HepG2 (cell line): Measurements from ENCODE around the gene NEDD4L. TPM values are rescaled to one million over a fixed set of nuclear protein-coding genes. Genes with fewer than 3 reads are reported as not detected.

ENCODE experiments used
- ATAC-seq: fragments of 200-7000 bp; cut with Tn5 transposase; 3 replicates; pipeline ENCODE4 v1.9.1; 2020; ENCODE audit warnings: mild to moderate bottlenecking, moderate library complexity
- BruUV-seq: library from RNA; stranded (reverse); fragments of 400-500 nt; replicated peaks from 2 replicates; lab custom pipeline; 2021; lab: Mats Ljungman, UMichigan
- CTCF ChIA-PET: fragments of 300-600 bp; formaldehyde crosslinking; extraction: SDS; loops from one replicate; lab custom pipeline; 2021; ENCODE audit warnings: low total read pairs, inconsistent platforms, low intra/inter-chr PET ratio; lab: Yijun Ruan, JAX
- POLR2A ChIA-PET: fragments of 350-600 bp; sonication (Branson Sonifier 250); formaldehyde crosslinking; loops from one replicate; lab custom pipeline; 2020; ENCODE audit warnings: antibody characterized with exemption, inconsistent platforms; lab: Yijun Ruan, JAX
- DNase-seq: peaks from one replicate; pipeline ENCODE4 v3.0.0-alpha.2; 2015; ENCODE audit warnings: low spot score
- FAIRE-seq: peaks from 3 replicates; lab custom pipeline; 2011; peaks lifted over from hg19 to GRCh38; lab: Jason Lieb, UNC
- H2AFZ ChIP-seq: one replicate; pipeline ENCODE4 v1.6.1; 2011; ENCODE audit warnings: low read length, inconsistent platforms
- H3K27ac ChIP-seq: fragments of 300-600 bp; 3 replicates; pipeline ENCODE4 v1.8.0; 2011; ENCODE audit warnings: mixed run types, mild to moderate bottlenecking, mixed read lengths, low read length, inconsistent platforms; ENCODE audit not compliant: insufficient read depth; ENCODE audit errors: extremely low read length
- H3K27me3 ChIP-seq, 2 experiments: fragments of 200-600 bp in 1 of 2; 2 replicates in 1 of 2; 3 replicates in 1 of 2; pipeline versions ENCODE4 v1.6.0 to v1.8.0; 2011; ENCODE audit warnings: low read length in 2 of 2, mild to moderate bottlenecking in 2 of 2, moderate library complexity in 2 of 2, inconsistent platforms in 1 of 2; ENCODE audit not compliant: insufficient read depth in 2 of 2, control insufficient read depth in 1 of 2
- H3K36me3 ChIP-seq, 2 experiments: fragments of 200-600 bp in 1 of 2; replicated peaks in 1 of 2; 2 replicates in 1 of 2; 3 replicates in 1 of 2; pipeline versions ENCODE4 v1.5.1 to v1.8.0; 2011; ENCODE audit warnings: low read length in 2 of 2, inconsistent platforms in 1 of 2; ENCODE audit not compliant: insufficient read depth in 2 of 2, control insufficient read depth in 1 of 2
- H3K4me1 ChIP-seq: 2 replicates; pipeline ENCODE4 v1.5.1; 2012; ENCODE audit warnings: low read length, inconsistent platforms; ENCODE audit not compliant: insufficient read depth
- H3K4me2 ChIP-seq: 2 replicates; pipeline ENCODE4 v1.6.0; 2011; ENCODE audit warnings: low read depth, low read length, inconsistent platforms
- H3K4me3 ChIP-seq, 3 experiments: fragments of 200-600 bp in 1 of 3; sonication (generic), shearing (Covaris generic) in 1 of 3; replicated peaks in 1 of 3; 2 replicates each; pipeline ENCODE4 v1.5.1; 2011 to 2016; ENCODE audit warnings: low read length in 3 of 3, inconsistent platforms in 2 of 3, low read depth in 2 of 3, mild to moderate bottlenecking in 2 of 3, control low read depth in 1 of 3, mixed read lengths in 1 of 3; ENCODE audit not compliant: insufficient read depth in 1 of 3
- H3K79me2 ChIP-seq: one replicate; pipeline ENCODE4 v1.6.1; 2011; ENCODE audit warnings: low read length, inconsistent platforms; ENCODE audit not compliant: insufficient read depth
- H3K9ac ChIP-seq: 2 replicates; pipeline ENCODE4 v1.6.0; 2011; ENCODE audit warnings: mild to moderate bottlenecking, low read depth, low read length, inconsistent platforms; ENCODE audit not compliant: insufficient read depth
- H3K9me3 ChIP-seq: 2 replicates; pipeline ENCODE4 v1.5.1; 2012; ENCODE audit warnings: mild to moderate bottlenecking, low read length
- H4K20me1 ChIP-seq: 2 replicates; pipeline ENCODE4 v1.6.0; 2011; ENCODE audit warnings: inconsistent platforms, mild to moderate bottlenecking, low read length, moderate library complexity; ENCODE audit not compliant: insufficient read depth
- AHDC1 ChIP-seq: sonication (generic); formaldehyde crosslinking; IDR thresholded peaks from 2 replicates; pipeline ENCODE4 v1.5.1; 2020; ENCODE audit warnings: mild to moderate bottlenecking, missing genetic modification reagents, borderline replicate concordance
- ATF7 ChIP-seq, 2 experiments: fragments of 450-650 bp in 1 of 2; sonication (generic) in 1 of 2; formaldehyde crosslinking in 1 of 2; IDR thresholded peaks; 2 replicates each; pipeline versions ENCODE4 v1.4.0 to v1.6.1; 2016 to 2020; ENCODE audit warnings: antibody characterized with exemption in 1 of 2, mild to moderate bottlenecking in 1 of 2, missing genetic modification reagents in 1 of 2
- CHD4 ChIP-seq: fragments of 200-600 bp; sonication (generic); IDR thresholded peaks from 2 replicates; pipeline ENCODE4 v1.7.0; 2017; ENCODE audit warnings: mild to moderate bottlenecking, low read length, borderline replicate concordance
- MXD1 ChIP-seq: sonication (generic); formaldehyde crosslinking; IDR thresholded peaks from 2 replicates; pipeline ENCODE4 v1.4.0; 2020; ENCODE audit warnings: mild to moderate bottlenecking, missing genetic modification reagents
- RFX3 ChIP-seq: IDR thresholded peaks from 2 replicates; pipeline ENCODE4 v1.6.1; 2016; ENCODE audit warnings: missing biosample characterization, missing genetic modification reagents
- TFAP4 ChIP-seq: sonication (generic); IDR thresholded peaks from 2 replicates; pipeline ENCODE4 v1.6.1; 2016; ENCODE audit warnings: low read depth, borderline replicate concordance
- ZNF768 ChIP-seq: sonication (generic); formaldehyde crosslinking; IDR thresholded peaks from 2 replicates; pipeline ENCODE4 v1.4.0; 2020; ENCODE audit warnings: missing genetic modification reagents
- WGBS: methylation state at CpG from one replicate; pipeline ENCODE4 v1.1.6; 2017; ENCODE audit warnings: low lambda C conversion rate; 5-methylcytosine and 5-hydroxymethylcytosine counted together
- in situ Hi-C: cut with HindIII; loops from 2 replicates; pipeline ENCODE4 v1.10.0; 2017; ENCODE audit warnings: low pct_unique_long_range_greater_than_20kb; ENCODE audit not compliant: extremely low pct_ligation_motif_present
- intact Hi-C: fragments of 100-400 bp; cut with micrococcal nuclease; formaldehyde crosslinking; loops from one replicate; pipeline ENCODE4 v1.10.0; 2022; ENCODE audit not compliant: unreplicated experiment
- polyA plus RNA-seq, 8 experiments: library from polyadenylated mRNA; depleted of rRNA in 3 of 8; stranded (reverse) in 7 of 8; unstranded in 1 of 8; fragments of >200 nt; fragmentation: Illumina TruSeq in 4 of 8; extraction: Trizol in 4 of 8; gene quantifications; 2 replicates each; pipeline versions ENCODE4 v1.2.1 to v1.2.3, GENCODE V29; 2011 to 2016; ENCODE audit warnings: low read depth in 4 of 8, missing spikeins in 1 of 8, mixed read lengths in 1 of 8; ENCODE audit not compliant: insufficient read depth in 1 of 8
- total RNA-seq, 5 experiments: library from RNA; depleted of rRNA; stranded (reverse); fragments of >200 nt; fragmentation: Illumina TruSeq; extraction: Trizol; gene quantifications; 2 replicates each; pipeline ENCODE4 v1.2.3, GENCODE V29; 2016; ENCODE audit warnings: low read depth in 1 of 5
- TF ChIP-seq, protein P1 (sequence below): IDR thresholded peaks from 2 replicates; pipeline ENCODE4 v1.6.1; 2012; ENCODE audit warnings: low read depth, low read length, improper control_type of control experiment
- TF ChIP-seq, protein P2 (sequence below): sonication (generic); formaldehyde crosslinking; IDR thresholded peaks from 2 replicates; pipeline ENCODE4 v1.4.0; 2020; ENCODE audit warnings: mild to moderate bottlenecking, low read depth, missing genetic modification reagents

NEDD4L gene
- total and polyA plus RNA-seq, 2 of the 13 experiments (the other 11 are each of a cell fraction or from before 2014, with no cell fraction given) = 168 to 390 TPM

DNA sequence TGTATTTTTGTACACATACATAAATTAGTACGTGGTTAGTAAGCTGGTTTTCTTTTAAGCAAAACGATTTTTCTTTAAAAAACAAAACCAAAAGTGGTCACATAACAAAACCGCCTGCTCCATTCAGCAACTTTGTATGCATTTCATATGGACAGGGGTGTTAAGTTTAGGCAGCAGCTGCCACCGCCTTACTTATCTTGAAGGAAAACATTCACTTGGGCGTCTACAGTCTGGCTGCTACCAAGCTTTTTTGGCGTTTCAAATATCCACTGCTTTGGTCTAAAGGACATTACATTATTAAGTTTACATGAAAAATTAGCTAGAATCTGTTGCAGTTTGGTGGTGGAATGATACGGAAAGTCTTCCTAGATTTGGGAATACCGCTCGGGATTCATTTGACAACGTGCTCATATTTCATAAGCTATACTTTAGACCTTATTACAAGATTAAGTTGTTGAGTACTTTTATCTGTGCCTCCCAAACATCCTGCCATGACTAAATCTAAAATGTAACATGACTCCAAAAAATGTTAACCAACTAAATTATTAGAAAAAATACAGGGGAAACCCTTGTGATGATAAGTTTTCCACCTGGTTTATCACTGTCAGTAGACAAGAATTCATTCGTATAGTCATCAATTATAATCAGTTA is 214.8 kb downstream of the NEDD4L start:
- ChIA-PET POLR2A (no interaction called here), CTCF (no interaction called here)
- Histone ChIP-seq H3K36me3 (peaks cover 5 to 15% of the 10 kb centered on the region in 2 experiments; a peak in 3 of 5 replicates), H3K4me1 (peaks cover 36% of the 10 kb centered on the region), H3K9me3 (no peaks in the 10 kb centered on the region), H3K27ac (no peak overlapping the region), H4K20me1 (0 out of 2 replicates have a peak, but pooled peaks cover 3% of the 10 kb centered on the region), H3K79me2 (peaks cover 32% of the 10 kb centered on the region), H3K27me3 (no peaks in the 10 kb centered on the region), H2AFZ (no peak overlapping the region), H3K4me3 (no peak overlapping the region), H3K9ac (no peak overlapping the region), H3K4me2 (no peak overlapping the region)
- no peak for FAIRE-seq
- in situ Hi-C loops (no loop called here), intact Hi-C loops (no loop called here)
- no TSS peak for BruUV-seq
- no peak for DNase-seq
- 94% methylated on average over 11 of the region's 11 CpGs for WGBS
- no peak for ATAC-seq
- TF ChIP-seq, protein P1, sequence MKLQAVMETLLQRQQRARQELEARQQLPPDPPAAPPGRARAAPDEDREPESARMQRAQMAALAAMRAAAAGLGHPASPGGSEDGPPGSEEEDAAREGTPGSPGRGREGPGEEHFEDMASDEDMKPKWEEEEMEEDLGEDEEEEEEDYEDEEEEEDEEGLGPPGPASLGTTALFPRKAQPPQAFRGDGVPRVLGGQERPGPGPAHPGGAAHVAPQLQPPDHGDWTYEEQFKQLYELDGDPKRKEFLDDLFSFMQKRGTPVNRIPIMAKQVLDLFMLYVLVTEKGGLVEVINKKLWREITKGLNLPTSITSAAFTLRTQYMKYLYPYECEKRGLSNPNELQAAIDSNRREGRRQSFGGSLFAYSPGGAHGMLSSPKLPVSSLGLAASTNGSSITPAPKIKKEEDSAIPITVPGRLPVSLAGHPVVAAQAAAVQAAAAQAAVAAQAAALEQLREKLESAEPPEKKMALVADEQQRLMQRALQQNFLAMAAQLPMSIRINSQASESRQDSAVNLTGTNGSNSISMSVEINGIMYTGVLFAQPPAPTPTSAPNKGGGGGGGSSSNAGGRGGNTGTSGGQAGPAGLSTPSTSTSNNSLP = no peak
- TF ChIP-seq MXD1 (CRISPR knock-in tag) (no peak), ATF7 (IDR thresholded peaks at IDR 0.05) (no peak), ATF7 (CRISPR knock-in tag; IDR thresholded peaks at IDR 0.05) (no peak), RFX3 (CRISPR knock-in tag) (no peak), AHDC1 (CRISPR knock-in tag) (no peak), CHD4 (no peak), TFAP4 (no peak), ZNF768 (CRISPR knock-in tag) (no peak)
- TF ChIP-seq, protein P2, sequence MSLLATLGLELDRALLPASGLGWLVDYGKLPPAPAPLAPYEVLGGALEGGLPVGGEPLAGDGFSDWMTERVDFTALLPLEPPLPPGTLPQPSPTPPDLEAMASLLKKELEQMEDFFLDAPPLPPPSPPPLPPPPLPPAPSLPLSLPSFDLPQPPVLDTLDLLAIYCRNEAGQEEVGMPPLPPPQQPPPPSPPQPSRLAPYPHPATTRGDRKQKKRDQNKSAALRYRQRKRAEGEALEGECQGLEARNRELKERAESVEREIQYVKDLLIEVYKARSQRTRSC (CRISPR knock-in tag) = no peak
